Peyer's patch (tissue), 4 donors: ENCODE measurements around the gene PLEKHG1. TPM values are rescaled to one million over a fixed set of nuclear protein-coding genes. Genes with fewer than 3 reads are reported as not detected.

Source experiments
- DNase-seq, 3 donors: peaks; one replicate each; pipeline ENCODE4 v3.0.0-alpha.2; 2017 to 2019
- H3K27ac ChIP-seq, 4 donors: fragments of 200-600 bp; sonication (generic); one replicate each; pipeline ENCODE4 v1.5.1; 2016 to 2019
- H3K27me3 ChIP-seq, 2 donors: fragments of 200-600 bp; sonication (generic); one replicate each; pipeline ENCODE4 v1.5.1; 2019
- H3K36me3 ChIP-seq, 3 donors: fragments of 200-600 bp; sonication (generic); one replicate each; pipeline ENCODE4 v1.5.1; 2016 to 2019
- H3K4me1 ChIP-seq, 4 donors: fragments of 200-600 bp; sonication (generic); one replicate each; pipeline ENCODE4 v1.5.1; 2016 to 2019
- H3K4me3 ChIP-seq, 4 donors: fragments of 200-600 bp; sonication (generic); 1 replicate in 3 of 4; 2 replicates in 1 of 4; pipeline ENCODE4 v1.5.1; 2016 to 2019; ENCODE audit warnings: mild to moderate bottlenecking in 1 of 4
- H3K9me3 ChIP-seq, 4 donors: fragments of 200-600 bp; sonication (generic); one replicate each; pipeline ENCODE4 v1.5.1; 2016 to 2019; ENCODE audit warnings: mild to moderate bottlenecking in 1 of 4
- POLR2A ChIP-seq, 2 donors: fragments of 450-650 bp; IDR thresholded peaks; one replicate each; pipeline ENCODE4 v1.5.1; 2017; ENCODE audit warnings: antibody characterized with exemption in 2 of 2, mild to moderate bottlenecking in 2 of 2, moderate library complexity in 2 of 2
- total RNA-seq, 4 donors: library from RNA; depleted of rRNA; stranded (reverse); fragments of >200 nt; gene quantifications; one replicate each; pipeline ENCODE4 v1.1.0, GENCODE V29; 2016
- TF ChIP-seq, protein P1 (sequence below), 6 experiments: fragments of 450-650 bp in 4 of 6; fragments of 200-600 bp in 2 of 6; sonication (generic) in 1 of 6; IDR thresholded peaks; one replicate each; pipeline ENCODE4 v1.5.1; 2017 to 2019; ENCODE audit warnings: antibody characterized with exemption in 6 of 6, mild to moderate bottlenecking in 3 of 6, moderate library complexity in 1 of 6

PLEKHG1 gene
- total RNA-seq, 4 donors from 2014 or later, result 52.2 to 281 (median 64.6) TPM

DNA sequence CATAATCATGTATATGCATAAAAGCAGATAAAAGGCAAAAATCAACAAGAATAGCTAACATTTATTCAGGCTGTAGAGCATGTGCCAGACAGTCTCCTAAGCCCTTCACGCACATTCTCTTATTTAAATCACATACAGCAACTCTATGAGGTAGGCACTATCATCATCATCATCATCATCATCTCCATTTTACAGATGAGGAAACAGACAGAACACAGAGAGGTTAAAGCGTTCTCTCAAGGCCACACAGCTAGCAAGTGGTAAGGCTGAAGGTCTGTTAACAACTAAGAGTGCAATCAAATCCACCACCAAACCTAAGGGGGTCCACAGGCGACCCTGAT lies 857 bp upstream of the PLEKHG1 start:
- peak overlapping the region in 3 of 4 donors; percentile 66 to 94 (median 84) for H3K4me3 ChIP-seq
- no peaks in the 10 kb centered on the region for H3K9me3 ChIP-seq
- DNase-seq, result no peak
- no peaks in the 10 kb centered on the region for H3K36me3 ChIP-seq
- H3K27ac ChIP-seq, result peak overlapping the region; percentile 29 to 97 (median 94)
- TF ChIP-seq, protein P1, sequence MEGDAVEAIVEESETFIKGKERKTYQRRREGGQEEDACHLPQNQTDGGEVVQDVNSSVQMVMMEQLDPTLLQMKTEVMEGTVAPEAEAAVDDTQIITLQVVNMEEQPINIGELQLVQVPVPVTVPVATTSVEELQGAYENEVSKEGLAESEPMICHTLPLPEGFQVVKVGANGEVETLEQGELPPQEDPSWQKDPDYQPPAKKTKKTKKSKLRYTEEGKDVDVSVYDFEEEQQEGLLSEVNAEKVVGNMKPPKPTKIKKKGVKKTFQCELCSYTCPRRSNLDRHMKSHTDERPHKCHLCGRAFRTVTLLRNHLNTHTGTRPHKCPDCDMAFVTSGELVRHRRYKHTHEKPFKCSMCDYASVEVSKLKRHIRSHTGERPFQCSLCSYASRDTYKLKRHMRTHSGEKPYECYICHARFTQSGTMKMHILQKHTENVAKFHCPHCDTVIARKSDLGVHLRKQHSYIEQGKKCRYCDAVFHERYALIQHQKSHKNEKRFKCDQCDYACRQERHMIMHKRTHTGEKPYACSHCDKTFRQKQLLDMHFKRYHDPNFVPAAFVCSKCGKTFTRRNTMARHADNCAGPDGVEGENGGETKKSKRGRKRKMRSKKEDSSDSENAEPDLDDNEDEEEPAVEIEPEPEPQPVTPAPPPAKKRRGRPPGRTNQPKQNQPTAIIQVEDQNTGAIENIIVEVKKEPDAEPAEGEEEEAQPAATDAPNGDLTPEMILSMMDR (IDR thresholded peaks at IDR 0.05), result no peak
- no peak for TF ChIP-seq POLR2A (IDR thresholded peaks at IDR 0.05)
- H3K27me3 ChIP-seq, result no peaks in the 10 kb centered on the region
- peaks cover 0 to 14% (median 1%) of the 10 kb centered on the region in 4 donors for H3K4me1 ChIP-seq

- Histone ChIP-seq H3K9me3 (no peaks in the 10 kb centered on the region), H3K36me3 (no peaks in the 10 kb centered on the region), H3K27me3 (no peaks in the 10 kb centered on the region), H3K4me3 (peak overlapping the region; percentile 66 to 94 (median 78)), H3K27ac (peak overlapping the region; percentile 92 to 97 (median 97)), H3K4me1 (peaks cover 0 to 14% (median 1%) of the 10 kb centered on the region in 4 donors)
- no peak for DNase-seq
- TF ChIP-seq POLR2A (IDR thresholded peaks at IDR 0.05), result no peak
- TF ChIP-seq, protein P1 (IDR thresholded peaks at IDR 0.05), result peak in 1 of 6 experiments; percentile 0
Observed at GRCh38 chr6:150600010-150600300, 270 bp downstream of the PLEKHG1 start.

DNA sequence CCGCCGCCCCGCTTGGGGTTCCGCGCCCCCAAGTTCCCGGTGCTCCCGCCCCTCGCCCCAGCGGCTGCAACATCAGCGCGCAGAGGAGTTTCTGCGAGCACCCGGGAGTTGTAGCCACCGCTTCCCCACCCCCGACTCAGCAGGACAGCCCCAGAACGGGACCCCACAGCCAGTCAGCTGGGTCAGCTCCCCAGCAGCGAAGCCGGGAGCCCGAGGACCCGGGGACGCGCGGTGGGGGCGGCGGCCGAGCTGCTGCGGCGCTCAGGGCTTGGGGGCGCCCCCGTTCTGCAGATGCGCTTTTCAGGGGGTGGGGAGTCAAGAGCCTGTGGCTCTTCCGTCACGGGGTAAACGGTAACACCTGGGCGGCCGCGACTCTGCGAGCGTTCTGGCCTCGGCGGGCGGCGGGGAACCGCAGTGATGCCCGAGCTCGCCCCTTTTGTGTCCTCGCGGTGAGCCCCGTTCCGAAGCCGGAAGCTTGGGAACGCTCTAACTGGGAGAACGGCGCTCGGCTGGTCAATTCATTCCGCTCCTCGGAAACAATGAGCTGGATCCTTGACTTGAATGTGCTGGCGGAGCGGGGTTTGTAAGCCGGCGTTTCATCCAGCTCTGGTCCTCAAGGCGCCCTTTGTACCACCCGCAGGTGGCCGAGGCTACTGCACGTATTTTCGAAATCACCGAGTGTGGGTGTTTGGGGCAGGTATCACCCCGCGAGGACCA lies 774 bp downstream of the PLEKHG1 start:
- DNase-seq, result peak; percentile 81 to 92 (median 86)
- Histone ChIP-seq H3K27ac (peak overlapping the region; percentile 92 to 97 (median 97)), H3K27me3 (no peaks in the 10 kb centered on the region), H3K4me3 (peak overlapping the region; percentile 66 to 94 (median 78)), H3K36me3 (no peaks in the 10 kb centered on the region), H3K9me3 (no peaks in the 10 kb centered on the region), H3K4me1 (peaks cover 0 to 14% (median 1%) of the 10 kb centered on the region in 4 donors)
- TF ChIP-seq POLR2A (IDR thresholded peaks at IDR 0.05), result peak in 1 of 2 donors; percentile 25
- TF ChIP-seq, protein P1 (IDR thresholded peaks at IDR 0.05), result peak; percentile 35 to 72 (median 62)

- TF ChIP-seq POLR2A (IDR thresholded peaks at IDR 0.05), result no peak
- TF ChIP-seq, protein P1 (IDR thresholded peaks at IDR 0.05), result no peak
- H3K27ac ChIP-seq, result peak overlapping the region in 1 of 4 donors; percentile 97
- peaks cover 0 to 14% (median 1%) of the 10 kb centered on the region in 4 donors for H3K4me1 ChIP-seq
- no peaks in the 10 kb centered on the region for H3K27me3 ChIP-seq
- no peaks in the 10 kb centered on the region for H3K36me3 ChIP-seq
- DNase-seq, result no peak
- peak overlapping the region in 3 of 4 donors; percentile 1 to 94 (median 84) for H3K4me3 ChIP-seq
- H3K9me3 ChIP-seq, result no peaks in the 10 kb centered on the region
Observed at GRCh38 chr6:150601439-150601838, 1.8 kb downstream of the PLEKHG1 start.

DNA sequence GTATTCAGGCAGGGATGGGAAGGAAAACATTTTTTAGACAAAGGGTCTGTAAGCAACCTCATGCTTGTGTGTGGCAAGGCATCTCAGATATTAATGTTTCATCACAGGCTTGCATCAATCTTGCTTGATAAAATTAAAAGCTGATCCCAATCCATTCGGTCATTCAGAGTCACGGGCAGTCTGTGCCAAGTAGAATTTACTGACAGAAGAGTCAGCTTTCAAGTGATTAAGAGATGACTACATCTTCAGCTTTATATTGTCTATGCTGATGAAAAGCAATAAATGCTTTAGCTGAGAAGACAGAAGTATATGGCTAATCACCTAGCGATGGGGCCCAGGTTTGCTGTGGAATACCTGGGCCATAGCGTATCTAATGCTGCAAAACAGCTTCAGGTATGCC lies 3.5 kb downstream of the PLEKHG1 start:
- Histone ChIP-seq H3K9me3 (no peaks in the 10 kb centered on the region), H3K36me3 (no peaks in the 10 kb centered on the region), H3K27me3 (no peaks in the 10 kb centered on the region), H3K27ac (no peak overlapping the region), H3K4me1 (peaks cover 0 to 14% (median 0%) of the 10 kb centered on the region in 4 donors), H3K4me3 (no peak overlapping the region)
- no peak for DNase-seq
- TF ChIP-seq, protein P1 (IDR thresholded peaks at IDR 0.05), result no peak
- TF ChIP-seq POLR2A (IDR thresholded peaks at IDR 0.05), result no peak
